ENCODE measurements around the gene IL34. TPM values are rescaled to one million over a fixed set of nuclear protein-coding genes. Genes with fewer than 3 reads are reported as not detected.

The IL34 gene
- total and polyA plus RNA-seq, 2 of the 8 experiments (the other 6 are each of a cell fraction or from before 2014, with no cell fraction given) = 4.6 to 5.6 TPM

GRCh38 chr16:70635336-70636016 lies 10.9 kb upstream of the IL34 start (continued):
- TF ChIP-seq, protein P1, sequence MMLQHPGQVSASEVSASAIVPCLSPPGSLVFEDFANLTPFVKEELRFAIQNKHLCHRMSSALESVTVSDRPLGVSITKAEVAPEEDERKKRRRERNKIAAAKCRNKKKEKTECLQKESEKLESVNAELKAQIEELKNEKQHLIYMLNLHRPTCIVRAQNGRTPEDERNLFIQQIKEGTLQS (IDR thresholded peaks at IDR 0.05; ENCODE audit: insufficient read depth, low read depth, low read length) = no peak
- TF ChIP-seq RNF2 (IDR thresholded peaks at IDR 0.05; ENCODE audit: borderline replicate concordance, low read depth, low read length, missing control alignments, poor library complexity, severe bottlenecking) = no peak
- TF ChIP-seq CBX5 (IDR thresholded peaks at IDR 0.05; ENCODE audit: low read depth, low read length) = no peak
- TF ChIP-seq EZH2 (IDR thresholded peaks at IDR 0.05; ENCODE audit: low read depth, low read length, severe bottlenecking) = no peak

All from H1 (cell line).